Omental fat pad (tissue), 4 donors: ENCODE results near the gene KASH5. TPM values are rescaled to one million over a fixed set of nuclear protein-coding genes. Genes with fewer than 3 reads are reported as not detected.

Experiments used
- ATAC-seq: fragments of 150-250 bp; one replicate; pipeline ENCODE4 v1.9.1; 2016; ENCODE audit warnings: mild to moderate bottlenecking, moderate library complexity; ENCODE audit not compliant: low FRiP score
- DNase-seq: peaks from one replicate; pipeline ENCODE4 v3.0.0-alpha.2; 2019; ENCODE audit warnings: low spot score
- total RNA-seq, 4 donors: library from RNA; depleted of rRNA; stranded (reverse); fragments of >200 nt; gene quantifications; one replicate each; pipeline ENCODE4 v1.1.0, GENCODE V29; 2016
- TF ChIP-seq, protein P1 (sequence below), 3 donors: fragments of 450-650 bp; IDR thresholded peaks; one replicate each; pipeline ENCODE4 v1.5.1; 2016 to 2017; ENCODE audit warnings: antibody characterized with exemption in 3 of 3, mild to moderate bottlenecking in 3 of 3, moderate library complexity in 2 of 3

Gene KASH5
- total RNA-seq, 4 donors from 2014 or later: 0.56 TPM; not detected in 3

GRCh38 chr19:49396738-49397505 is 8.9 kb downstream of the KASH5 start:
- ATAC-seq: no peak
- TF ChIP-seq, protein P1, sequence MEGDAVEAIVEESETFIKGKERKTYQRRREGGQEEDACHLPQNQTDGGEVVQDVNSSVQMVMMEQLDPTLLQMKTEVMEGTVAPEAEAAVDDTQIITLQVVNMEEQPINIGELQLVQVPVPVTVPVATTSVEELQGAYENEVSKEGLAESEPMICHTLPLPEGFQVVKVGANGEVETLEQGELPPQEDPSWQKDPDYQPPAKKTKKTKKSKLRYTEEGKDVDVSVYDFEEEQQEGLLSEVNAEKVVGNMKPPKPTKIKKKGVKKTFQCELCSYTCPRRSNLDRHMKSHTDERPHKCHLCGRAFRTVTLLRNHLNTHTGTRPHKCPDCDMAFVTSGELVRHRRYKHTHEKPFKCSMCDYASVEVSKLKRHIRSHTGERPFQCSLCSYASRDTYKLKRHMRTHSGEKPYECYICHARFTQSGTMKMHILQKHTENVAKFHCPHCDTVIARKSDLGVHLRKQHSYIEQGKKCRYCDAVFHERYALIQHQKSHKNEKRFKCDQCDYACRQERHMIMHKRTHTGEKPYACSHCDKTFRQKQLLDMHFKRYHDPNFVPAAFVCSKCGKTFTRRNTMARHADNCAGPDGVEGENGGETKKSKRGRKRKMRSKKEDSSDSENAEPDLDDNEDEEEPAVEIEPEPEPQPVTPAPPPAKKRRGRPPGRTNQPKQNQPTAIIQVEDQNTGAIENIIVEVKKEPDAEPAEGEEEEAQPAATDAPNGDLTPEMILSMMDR (IDR thresholded peaks at IDR 0.05): no peak
- no peak for DNase-seq

GRCh38 chr19:49398001-49398615 is 10.1 kb downstream of the KASH5 start:
- no peak for ATAC-seq

GRCh38 chr19:49398931-49399330 is 10.9 kb downstream of the KASH5 start:
- DNase-seq (no peak), ATAC-seq (no peak)
- TF ChIP-seq, protein P1 (IDR thresholded peaks at IDR 0.05): no peak

More at GRCh38 chr19:49398001-49398615, 10.1 kb downstream of the KASH5 start:
- TF ChIP-seq, protein P1 (IDR thresholded peaks at IDR 0.05): no peak
- DNase-seq: no peak

GRCh38 chr19:49400029-49400428 is 12.0 kb downstream of the KASH5 start:
- no peak for ATAC-seq
- no peak for DNase-seq
- TF ChIP-seq, protein P1 (IDR thresholded peaks at IDR 0.05): no peak

DNA sequence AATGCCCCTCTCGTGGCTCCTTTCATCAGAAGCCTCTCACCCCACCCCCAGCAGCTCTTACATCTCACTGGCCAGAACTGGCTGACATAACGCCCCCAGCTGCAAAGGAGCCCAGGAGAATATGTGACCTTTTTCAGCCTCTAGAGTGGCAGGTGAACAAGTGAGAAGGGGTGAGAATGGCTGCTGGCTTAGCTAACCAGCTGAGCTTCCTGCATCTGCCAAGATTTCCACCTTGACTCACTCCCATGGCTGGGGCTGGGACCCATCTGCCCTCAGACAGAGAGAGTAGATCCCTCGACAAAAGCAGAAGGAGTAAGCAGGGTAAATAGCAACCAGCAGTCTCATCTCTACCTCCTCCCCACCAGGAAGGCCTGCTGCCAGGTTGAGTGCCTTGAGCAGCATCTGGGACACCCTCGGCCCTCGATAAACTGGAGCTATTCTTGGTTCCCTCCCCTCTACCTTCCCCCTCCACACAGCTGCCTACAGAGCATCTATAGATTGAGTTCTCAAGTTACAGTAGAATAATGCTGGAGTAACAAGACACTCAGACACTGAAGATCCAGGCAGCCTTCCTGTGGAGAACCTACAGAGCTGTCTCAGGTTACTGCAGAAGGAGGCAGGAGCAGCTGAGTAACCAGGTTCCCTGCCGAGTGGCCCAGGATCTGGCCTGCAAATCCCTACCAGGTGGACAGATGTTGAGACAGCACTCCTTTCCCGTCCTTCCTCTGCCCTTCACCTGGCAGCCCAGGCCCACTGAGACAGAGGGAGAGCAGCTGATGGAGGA is 15.5 kb downstream of the KASH5 start:
- TF ChIP-seq, protein P1 (IDR thresholded peaks at IDR 0.05): no peak
- DNase-seq: no peak
- no peak for ATAC-seq

- ATAC-seq (no peak), DNase-seq (no peak)
- TF ChIP-seq, protein P1 (IDR thresholded peaks at IDR 0.05): no peak
Observed at GRCh38 chr19:49407079-49407478, 19.0 kb downstream of the KASH5 start.
